NAMALWA (cell line): ENCODE measurements around the gene COL27A1.

Experiments
- DNase-seq: peaks from one replicate; pipeline ENCODE4 v3.0.0-alpha.2; 2015; ENCODE audit warnings: low spot score

Gene COL27A1

DNA sequence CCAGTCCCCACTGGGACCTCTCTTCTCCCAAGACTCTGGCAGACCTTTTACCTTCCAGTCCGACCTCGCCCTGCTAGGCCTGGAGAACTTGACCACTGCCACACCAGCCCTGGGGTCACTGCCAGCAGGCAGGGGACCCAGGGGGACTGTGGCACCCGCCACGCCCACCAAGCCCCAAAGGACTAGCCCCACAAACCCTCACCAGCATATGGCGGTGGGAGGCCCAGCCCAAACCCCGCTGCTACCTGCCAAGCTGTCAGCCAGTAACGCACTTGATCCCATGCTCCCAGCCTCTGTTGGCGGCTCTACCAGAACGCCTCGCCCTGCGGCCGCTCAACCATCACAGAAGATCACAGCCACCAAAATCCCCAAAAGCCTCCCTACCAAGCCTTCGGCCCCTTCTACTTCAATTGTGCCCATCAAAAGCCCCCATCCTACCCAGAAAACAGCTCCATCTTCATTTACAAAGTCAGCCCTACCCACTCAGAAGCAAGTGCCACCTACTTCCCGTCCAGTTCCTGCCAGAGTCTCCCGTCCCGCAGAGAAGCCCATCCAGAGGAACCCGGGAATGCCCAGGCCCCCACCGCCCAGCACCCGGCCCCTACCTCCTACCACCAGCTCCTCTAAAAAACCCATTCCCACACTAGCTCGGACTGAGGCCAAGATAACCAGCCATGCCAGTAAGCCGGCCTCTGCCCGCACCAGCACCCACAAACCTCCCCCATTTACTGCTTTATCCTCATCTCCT is 13.1 kb downstream of the COL27A1 start:
- DNase-seq: no peak

DNA sequence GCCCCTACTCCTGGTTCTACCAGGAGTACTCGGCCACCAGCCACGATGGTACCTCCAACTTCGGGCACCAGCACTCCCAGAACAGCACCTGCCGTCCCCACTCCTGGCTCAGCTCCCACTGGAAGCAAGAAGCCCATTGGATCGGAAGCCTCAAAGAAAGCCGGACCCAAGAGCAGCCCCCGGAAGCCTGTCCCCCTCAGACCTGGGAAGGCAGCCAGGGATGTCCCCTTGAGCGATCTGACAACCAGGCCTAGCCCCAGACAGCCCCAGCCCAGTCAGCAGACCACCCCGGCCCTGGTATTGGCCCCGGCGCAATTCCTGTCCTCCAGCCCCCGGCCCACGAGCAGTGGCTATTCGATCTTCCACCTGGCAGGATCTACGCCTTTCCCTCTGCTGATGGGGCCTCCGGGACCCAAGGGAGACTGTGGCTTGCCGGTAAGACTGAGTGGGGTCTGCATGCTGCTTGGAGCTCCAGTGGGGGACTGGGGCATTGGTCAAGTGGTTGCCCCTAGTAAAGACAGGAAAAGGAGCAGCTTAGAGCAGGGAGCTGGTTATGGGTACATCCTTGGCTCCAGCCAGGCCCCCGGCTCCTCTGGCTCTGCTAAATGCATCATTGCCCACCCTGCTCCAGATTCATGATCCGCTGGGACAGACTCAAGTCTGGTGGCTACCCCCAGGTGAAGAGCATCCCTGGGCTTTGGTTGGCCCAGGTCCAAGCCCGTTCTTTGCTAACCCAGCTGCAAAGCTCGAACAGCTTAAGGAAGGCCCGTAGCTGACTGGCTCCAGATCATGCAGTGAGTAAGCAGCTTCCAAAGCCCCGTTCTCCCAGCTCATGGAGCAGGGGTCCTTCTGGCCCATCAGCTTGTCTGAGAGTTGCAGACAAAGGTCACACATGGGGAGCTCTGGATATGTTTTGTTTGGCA is 14.0 kb downstream of the COL27A1 start:
- no peak for DNase-seq

DNA sequence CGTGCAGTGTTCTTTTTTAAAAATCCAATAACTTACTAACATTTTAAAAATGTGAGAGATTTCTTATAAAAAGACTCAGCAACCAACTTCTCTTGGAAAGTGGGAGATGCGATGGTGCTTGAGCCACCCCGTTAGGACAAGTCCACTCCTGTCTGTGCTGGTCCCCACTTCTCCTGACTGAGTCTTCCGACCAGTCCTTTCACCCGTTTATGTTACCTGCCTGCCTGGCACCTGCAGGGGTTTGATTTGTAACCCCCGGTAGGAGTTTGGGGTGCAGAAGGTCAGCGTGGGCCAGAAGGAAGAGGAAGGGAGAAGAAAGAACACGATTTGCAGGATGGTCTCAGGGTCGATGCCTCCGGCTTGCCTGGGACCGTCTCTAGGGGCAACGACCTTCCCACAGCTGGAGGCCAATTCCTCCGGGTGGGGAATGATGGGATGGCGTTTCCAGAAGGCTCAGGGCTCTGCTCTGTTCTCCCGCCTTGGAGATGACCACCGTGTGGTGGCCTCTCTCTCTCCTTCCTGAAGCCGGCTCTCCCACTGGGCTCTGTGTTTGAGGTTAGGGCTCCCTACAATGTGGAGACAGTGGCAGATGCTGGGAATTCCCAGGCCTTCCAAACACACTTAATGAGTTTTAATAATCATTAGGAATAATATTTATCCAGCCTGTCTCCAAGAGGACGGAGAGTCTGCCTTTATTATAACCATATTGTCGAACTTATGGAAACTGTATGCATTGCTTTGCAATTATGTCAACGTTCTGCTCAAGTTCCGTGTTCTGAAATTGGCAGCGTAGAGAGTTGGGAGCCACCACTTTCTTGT is 14.8 kb downstream of the COL27A1 start:
- DNase-seq: no peak

DNA sequence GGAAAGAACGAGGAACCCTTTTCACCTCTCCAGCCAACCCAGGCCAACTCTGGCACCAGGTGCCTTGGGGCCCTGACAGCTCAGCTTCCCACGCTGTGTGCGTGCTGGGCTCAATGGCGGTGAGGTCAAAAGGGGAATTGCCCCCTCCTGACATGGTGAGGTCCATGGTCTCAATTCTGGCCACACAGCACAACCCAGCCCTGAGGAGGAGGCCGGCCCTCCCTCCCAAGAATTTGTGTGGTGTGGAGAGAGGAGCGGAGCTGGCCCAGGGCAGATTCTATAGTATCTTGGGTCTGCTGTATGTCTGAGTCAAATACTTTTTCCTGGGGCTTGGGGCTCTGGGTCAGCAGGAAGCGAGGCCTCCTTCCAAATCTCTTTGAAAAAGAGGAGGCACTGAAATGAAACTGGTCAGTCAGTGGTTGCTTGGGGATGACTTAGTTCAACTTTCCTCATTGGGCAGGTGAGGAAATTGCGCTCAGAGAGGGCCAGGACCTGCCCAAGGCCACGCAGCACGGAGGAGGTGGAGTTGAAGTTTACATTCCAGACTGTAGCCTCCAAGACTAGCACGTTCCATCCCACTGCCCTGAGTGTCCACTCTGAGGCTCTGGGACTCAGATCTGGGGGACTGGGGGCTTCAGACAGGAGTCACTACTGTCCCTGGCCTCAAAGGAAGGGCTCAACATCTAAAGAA is 15.6 kb downstream of the COL27A1 start:
- DNase-seq: no peak

DNA sequence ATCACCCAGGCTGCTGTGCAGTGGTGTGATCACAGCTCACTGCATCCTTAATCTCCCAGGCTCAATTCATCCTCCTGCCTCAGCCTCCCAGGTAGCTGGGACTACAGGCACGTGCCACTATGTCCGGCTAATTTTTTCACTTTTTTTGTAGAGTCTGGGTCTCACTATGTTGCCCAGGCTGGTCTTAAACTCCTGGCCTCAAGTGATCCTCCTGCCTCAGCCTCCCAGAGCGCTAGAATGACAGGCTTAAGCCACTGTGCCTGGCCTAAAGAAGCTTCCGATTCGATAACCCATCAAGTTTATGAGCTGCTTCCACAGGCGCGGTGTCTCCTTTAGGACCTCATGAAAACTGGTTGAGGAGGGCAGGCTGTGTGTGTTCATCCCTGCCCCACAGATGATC is 16.2 kb downstream of the COL27A1 start:
- DNase-seq: no peak

DNA sequence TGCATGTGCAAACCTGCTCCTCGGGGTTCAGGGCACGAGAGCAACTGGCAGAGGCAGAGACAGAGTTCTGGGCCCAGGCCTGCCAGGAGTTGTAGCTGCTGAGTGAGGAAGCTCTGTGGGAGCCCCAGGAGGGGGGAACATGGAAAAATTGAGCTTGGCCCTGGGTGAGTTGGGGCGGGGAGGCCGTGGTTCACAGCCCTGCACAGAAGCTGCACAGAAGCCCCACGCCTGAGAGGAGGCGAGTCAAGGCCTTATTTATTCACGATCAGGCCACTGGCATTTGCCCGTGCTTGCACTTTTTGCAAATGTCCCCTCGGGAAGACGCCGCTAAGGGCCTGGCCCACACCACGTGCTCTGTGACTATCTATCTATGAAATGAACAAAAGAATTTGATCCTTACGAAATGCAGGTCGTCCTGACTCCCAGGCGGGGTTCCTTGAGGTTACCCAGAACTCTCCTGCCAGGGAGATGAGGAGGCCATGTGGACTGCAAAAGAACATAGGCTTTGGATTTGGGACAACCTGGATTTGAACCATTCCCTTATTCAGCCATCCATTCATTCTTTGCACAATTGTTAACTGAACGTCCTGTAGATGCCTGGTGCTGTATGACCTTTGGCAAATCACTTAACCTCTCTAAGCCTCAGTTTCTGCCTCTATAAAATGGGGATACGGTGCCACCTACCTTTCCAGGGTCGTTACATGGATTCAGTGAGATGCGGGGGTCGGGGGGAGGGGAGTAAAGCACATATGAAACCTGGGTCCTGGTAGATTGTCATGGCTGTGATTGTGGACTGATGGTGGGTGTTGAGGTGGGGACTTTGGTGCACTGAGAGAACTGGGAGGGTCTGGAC is 17.9 kb downstream of the COL27A1 start:
- DNase-seq: no peak

DNA sequence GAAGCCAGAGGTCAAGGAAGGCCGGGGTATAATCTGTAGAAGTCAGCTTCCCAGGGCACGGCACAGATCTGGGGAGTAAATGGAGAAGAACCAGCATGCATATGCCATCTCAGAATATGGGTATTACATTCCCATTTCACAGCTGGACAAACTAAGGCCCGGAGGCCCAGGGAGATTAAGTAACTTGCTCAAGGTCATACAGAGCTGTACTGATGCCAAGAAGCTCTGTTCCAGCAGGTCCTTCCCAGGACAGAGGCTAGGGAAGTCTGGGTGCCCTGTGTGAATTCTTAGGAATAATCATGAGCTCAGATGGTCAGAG is 19.2 kb downstream of the COL27A1 start:
- no peak for DNase-seq

DNA sequence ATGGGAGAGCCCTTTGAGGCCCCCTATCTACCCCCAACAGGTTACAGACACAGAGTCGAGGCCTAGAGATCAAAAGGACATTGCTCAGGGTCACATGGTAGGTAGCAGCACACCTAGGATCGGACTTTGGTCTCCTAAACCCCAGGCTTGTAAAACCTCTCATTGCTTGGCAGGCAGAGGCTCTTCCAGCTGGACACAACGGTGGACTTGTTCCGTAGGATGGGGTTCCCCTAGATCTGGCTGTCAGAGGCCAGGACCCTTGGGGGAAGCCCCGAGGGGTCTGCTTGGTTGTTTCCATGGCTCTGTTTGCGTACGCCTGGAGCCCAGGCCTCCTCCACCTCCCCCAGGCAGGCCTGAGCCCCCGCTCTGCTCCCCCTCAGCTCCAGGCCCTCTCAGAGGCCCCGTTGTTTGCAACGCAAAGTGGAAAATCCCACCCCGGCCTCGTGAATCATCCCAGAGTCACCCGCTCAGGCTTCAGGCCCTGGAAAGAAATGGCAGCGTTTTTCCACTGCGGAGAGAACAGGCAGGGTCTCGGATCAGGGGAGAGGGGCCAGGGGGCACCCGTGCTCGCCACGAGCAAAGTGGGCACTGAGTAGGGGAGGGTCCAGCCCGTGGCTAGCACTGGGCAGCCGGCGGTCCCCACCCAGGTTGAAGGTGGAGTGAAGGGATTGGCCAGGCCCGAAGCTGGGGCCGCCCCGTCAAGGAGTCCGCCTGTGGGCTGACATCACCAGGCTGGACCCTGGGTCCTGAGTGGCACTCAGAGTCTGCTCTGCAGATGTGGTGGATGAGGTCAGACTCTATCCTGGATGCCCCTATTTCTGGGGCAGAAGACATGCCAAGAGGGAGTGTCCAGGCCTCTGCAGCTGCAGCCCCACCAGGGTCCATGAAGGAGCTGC is 19.8 kb downstream of the COL27A1 start:
- no peak for DNase-seq

DNA sequence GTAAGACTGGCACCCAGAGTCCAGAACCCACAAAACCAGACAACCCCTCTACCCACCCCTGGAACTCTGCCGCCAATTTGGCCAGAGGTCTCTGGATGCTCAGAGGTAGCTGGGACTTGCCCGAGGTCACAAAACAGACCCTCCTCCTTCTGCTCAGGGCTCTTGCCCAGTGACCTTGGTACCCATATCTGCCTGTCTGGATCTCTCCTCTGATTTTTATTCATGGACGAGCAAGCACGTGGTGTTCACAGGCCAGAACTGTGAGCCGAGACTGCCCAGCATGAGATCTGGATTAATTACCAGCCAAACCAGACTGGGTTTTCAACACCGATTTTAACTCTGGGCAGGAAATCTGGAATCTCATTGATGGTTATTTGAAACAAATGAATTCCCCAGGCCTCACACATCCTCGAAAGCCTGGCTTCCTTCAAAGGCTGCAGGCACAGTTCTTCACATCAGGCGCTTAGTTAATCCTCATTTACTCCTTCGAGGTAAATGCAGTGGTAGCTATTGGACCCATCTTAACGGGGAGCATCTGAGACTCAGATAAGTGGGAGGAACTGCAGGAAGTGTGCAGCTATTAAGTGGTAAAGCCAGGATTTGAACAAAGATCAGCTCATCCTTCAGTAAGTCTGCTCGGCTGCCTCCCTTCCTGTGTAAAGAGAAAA is 21.4 kb downstream of the COL27A1 start:
- no peak for DNase-seq

DNA sequence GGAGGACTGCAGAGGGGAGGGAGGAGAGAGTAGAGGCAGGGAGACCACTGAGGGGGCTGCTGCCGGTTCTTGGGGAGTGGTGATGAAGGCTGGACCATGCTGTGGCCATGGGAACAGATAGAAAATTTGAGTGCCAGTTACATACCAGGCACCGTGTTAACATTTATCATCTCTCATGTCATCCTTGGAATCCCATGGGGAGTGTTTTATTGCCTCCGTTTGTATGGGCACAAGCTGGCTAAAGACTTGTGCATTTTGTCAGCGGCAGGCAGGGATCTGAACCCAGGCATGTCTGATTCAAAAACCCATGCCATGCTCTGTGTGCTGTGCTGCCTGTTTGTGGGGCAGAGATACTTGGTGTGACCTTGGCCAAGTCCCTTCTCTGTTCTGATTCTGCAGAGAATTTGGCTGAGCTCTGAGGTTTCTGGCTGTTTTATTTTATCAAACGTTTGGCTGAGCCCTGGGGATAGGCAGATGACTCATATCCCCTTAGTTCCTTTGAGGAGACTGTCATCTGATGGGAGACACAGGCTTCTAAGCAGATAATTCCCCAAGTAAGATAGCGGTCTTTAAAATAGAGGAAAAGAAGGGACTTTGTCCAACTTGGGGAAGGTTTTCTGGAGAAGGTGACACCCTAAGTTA is 22.2 kb downstream of the COL27A1 start:
- no peak for DNase-seq

DNA sequence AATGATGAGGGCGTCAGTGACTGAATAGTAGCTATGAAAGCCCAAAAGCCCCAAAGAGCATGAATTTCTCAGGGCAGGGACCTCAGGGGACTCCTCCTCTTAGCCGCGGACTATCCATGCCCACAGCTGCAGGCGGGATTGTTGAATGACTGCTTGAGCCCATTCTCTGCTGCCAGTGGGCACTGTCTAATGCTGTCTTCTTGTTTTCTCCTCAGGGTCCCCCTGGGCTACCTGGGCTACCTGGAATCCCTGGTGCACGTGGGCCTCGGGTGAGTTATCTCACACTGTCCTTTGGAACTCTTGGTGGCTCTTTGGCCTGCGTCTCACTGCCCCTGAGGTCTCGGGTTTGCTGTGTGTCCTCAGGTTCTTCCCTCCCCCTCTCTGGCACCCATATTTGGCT is 22.7 kb downstream of the COL27A1 start:
- DNase-seq: no peak

DNA sequence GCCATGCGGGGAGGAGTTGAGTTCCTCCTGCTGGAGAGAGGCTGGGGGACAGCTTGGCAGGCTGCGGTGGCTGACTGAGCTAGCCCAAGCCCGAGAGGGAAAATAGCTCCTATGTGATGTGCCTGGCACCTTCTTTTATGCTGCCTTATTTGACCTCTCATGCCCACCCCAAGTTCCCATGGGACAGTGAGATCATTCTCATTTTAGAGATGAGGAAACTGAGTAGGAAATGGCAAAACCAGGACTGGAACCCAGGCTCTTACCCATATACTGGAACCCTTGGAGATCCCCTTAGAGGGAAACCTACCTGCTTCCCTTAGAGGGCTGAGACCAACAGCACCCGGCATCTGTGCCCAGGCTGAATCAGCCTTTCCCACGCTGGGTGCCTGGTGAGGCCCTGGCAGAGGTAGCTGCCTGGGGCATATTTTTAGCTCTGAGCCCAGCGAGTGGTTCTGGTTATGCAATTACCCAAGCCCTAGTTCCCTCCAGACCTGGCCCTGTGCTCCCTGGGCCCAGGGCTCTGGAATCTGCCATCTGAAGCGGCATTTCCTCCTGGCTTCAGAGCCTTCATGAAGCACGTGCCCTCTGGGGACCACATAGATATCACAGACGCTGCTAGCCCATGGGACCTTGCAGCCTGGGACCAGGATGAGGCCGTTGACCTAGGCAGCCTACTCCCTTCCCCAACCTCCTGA is 23.6 kb downstream of the COL27A1 start:
- DNase-seq: no peak

DNA sequence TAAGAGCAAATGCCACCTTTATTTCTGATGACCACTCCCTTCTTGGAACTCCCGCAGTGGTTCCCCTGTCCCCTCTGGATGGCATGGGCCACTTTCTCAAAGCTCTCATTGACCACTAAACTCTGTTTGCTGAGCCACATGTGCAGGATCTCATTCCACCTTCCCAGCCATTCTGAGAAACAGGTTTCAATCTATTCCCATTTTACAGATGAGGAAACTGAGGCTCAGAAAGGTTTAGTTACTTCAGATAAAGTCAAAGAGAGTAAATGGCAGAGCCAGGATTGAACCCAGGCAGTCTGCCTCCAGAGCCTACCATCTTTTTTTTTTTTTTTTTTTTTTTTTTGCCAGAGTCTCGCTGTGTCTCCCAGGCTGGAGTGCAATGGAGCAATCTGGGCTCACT is 24.2 kb downstream of the COL27A1 start:
- DNase-seq: no peak

DNA sequence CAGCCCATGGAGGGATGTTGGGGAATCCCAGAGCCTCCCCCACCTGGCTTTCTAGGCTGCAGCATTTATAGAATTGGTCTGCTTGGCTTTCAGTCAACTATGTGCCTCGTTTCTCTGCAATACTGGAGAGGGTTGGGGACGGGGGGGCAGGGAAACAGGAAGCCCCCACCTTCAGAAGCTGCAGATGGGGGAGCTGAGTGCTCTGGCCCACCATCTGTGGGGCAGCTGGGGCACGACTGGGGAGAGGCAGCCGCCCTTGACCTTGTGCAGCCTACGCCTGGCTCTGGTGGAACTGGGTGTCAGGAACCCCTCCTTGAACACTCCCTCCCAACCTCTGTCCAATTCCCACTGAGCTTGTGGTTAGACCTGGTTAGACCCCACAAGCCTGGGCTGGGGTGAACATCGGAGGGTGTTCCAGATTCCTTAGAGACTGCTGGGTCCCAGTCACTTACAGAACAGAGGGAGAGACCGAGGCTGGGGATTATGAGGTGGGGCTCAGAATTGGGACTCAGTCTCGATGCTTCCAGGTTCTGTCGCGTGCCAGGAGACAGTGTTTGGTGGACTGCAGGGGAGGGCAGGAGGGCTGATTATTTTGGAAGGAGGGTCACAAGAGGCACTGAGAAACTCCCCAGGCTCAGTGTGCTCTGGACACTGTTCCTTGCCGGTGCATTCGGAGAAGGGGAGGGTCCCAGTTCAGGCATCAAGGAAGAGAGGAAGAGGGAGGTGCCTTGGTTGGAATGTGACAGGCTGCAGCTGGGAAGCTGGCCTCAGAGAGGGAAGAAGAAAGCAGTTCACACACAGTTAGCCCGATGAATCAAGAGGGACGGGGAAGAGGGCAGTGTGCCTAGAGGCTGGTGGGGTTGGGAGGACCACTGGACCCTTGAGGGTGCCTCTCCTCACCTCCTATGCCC is 25.6 kb downstream of the COL27A1 start:
- DNase-seq: no peak

DNA sequence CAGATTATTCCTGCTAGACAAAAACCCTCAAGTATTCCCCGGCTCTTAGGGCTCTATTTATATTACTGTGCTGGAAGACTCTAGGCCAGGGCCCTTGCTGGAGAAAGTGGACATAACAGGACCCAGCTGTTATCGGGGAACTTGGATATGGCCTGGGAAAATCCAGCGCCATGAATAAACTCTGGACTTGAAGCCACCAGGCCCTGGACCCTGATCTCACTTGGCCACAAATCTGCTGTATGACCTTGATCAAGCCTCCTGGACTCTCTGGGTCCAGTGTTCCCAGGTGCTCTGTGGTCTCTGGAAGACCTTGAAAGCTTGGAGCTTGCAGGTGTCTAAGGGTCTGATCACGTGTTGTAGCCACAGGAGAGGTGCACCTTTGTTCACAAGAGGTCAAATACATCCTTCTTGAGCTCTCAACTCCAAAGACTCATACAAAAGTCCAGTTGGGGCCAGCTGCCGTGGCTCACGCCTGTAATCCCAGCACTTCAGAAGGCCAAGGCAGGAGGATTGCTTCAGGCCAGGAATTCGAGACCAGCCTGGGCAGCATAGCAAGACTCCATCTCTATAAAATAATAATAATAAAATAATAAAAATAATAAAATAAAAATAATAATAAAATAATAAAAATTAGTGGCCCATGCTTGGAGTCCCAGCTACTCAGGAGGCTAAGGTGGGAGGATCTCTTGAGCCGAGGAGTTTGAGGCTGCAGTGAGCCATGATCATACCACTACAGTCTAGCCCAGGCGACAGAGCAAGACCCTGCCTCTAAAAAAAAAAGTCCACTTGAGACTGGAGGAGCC is 26.5 kb downstream of the COL27A1 start:
- no peak for DNase-seq

DNA sequence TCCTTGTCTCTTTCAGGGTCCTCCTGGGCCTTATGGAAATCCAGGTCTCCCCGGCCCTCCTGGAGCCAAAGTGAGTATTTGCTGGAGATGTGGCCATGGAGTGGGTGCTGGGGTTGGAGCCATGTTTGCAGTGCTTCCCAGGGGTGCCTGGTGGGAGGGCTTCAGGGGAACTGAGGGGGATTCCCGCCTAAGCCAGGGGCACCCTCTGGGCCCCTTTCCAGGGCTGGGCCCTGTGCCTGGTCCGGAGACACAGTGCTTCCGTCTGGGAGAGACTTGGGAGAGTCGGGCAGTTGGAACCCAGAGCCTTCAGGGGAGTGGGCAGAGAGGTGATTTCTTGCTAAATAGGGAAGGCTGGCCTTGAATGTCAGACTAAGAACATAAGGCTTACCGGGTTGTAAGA is 27.7 kb downstream of the COL27A1 start:
- no peak for DNase-seq
